Lower leg skin (tissue), 4 donors: ENCODE data around the gene WNT1. TPM values are rescaled to one million over a fixed set of nuclear protein-coding genes. Genes with fewer than 3 reads are reported as not detected.

Source experiments
- DNase-seq, 2 donors: peaks; one replicate each; pipeline ENCODE4 v3.0.0-alpha.2; 2019; ENCODE audit warnings: low spot score in 2 of 2
- H3K4me3 ChIP-seq: fragments of 200-600 bp; sonication (generic); 2 replicates; pipeline ENCODE4 v1.5.1; 2017; ENCODE audit warnings: mild to moderate bottlenecking, low read depth; ENCODE audit not compliant: poor library complexity, severe bottlenecking
- POLR2A ChIP-seq, 2 donors: fragments of 450-650 bp; IDR thresholded peaks; one replicate each; pipeline ENCODE4 v1.6.1; 2016 to 2017; ENCODE audit warnings: antibody characterized with exemption in 2 of 2, mild to moderate bottlenecking in 1 of 2, moderate library complexity in 1 of 2
- WGBS, 2 donors: methylation state at CpG; one replicate each; pipeline ENCODE4 v1.1.5; 2018; 5-methylcytosine and 5-hydroxymethylcytosine counted together
- intact Hi-C: fragments of 100-400 bp; cut with DNase I; formaldehyde crosslinking; loops from one replicate; pipeline ENCODE4 v1.15.0; 2023; ENCODE audit warnings: low total_unique reads
- total RNA-seq, 4 donors: library from RNA; depleted of rRNA; stranded (reverse); fragments of >200 nt; gene quantifications; one replicate each; pipeline ENCODE4 v1.1.0, GENCODE V29; 2016
- TF ChIP-seq, protein P1 (sequence below), 3 donors: fragments of 450-650 bp; IDR thresholded peaks; one replicate each; pipeline ENCODE4 v1.5.1; 2016; ENCODE audit warnings: antibody characterized with exemption in 3 of 3, mild to moderate bottlenecking in 3 of 3, moderate library complexity in 2 of 3

Gene WNT1
- total RNA-seq, 4 donors from 2014 or later: not detected

DNA sequence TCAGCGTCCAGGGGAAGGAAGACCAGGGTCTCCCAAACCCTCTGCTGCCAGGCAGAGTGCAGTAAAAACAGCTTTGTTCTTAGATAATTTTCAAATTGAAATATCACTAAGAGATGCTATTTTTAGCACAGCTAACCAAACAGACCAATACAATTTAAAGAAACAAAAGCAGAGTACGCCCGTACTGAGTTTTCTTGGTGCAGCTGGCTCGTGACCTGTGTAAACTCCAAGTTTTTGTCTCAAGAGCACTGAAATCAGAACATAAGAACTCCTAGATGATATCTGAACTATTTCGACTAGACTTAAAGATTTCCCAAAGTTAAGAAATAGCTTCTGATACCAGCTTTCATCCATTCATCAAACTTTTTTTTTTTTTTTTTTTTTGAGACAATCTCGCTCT lies 31.2 kb upstream of the WNT1 start:
- intact Hi-C loops: no loop called here
- TF ChIP-seq, protein P1, sequence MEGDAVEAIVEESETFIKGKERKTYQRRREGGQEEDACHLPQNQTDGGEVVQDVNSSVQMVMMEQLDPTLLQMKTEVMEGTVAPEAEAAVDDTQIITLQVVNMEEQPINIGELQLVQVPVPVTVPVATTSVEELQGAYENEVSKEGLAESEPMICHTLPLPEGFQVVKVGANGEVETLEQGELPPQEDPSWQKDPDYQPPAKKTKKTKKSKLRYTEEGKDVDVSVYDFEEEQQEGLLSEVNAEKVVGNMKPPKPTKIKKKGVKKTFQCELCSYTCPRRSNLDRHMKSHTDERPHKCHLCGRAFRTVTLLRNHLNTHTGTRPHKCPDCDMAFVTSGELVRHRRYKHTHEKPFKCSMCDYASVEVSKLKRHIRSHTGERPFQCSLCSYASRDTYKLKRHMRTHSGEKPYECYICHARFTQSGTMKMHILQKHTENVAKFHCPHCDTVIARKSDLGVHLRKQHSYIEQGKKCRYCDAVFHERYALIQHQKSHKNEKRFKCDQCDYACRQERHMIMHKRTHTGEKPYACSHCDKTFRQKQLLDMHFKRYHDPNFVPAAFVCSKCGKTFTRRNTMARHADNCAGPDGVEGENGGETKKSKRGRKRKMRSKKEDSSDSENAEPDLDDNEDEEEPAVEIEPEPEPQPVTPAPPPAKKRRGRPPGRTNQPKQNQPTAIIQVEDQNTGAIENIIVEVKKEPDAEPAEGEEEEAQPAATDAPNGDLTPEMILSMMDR (IDR thresholded peaks at IDR 0.05): no peak
- no peak for TF ChIP-seq POLR2A (IDR thresholded peaks at IDR 0.05)
- WGBS, 2 donors: 86 to 91% methylated on average over 6 of the region's 6 CpGs
- no peak overlapping the region for H3K4me3 ChIP-seq
- no peak for DNase-seq

DNA sequence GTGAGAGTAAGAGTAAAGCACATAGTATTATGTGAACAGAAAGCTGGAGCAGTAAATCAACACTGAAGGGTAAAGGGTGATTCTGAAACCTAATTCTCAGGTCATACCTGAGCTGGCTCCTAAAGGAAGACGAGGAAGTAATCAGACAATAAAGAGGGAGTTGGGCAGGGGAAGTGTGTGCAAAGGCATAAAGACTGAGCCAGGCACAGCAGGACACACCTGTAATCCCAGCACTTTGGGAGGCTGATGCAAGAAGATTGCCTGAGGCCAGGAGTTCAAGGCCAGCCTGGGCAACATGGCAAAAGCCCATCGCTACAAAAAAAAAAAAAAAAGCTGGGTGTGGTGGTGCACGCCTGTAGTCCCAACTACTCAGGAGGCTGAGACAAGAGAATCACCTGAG lies 30.4 kb upstream of the WNT1 start:
- no peak for DNase-seq
- TF ChIP-seq, protein P1 (IDR thresholded peaks at IDR 0.05): no peak
- TF ChIP-seq POLR2A (IDR thresholded peaks at IDR 0.05): no peak
- whole genome bisulfite sequencing, 2 donors: 60 to 72% methylated on average over 3 of the region's 3 CpGs
- intact Hi-C loops: no loop called here
- H3K4me3 ChIP-seq: no peak overlapping the region

GRCh38 chr12:48952691-48953090 lies 25.4 kb upstream of the WNT1 start:
- 84 to 95% methylated on average over 4 of the region's 4 CpGs for WGBS, 2 donors
- intact Hi-C loops: no loop called here
- no peak for TF ChIP-seq POLR2A (IDR thresholded peaks at IDR 0.05)
- TF ChIP-seq, protein P1 (IDR thresholded peaks at IDR 0.05): no peak
- H3K4me3 ChIP-seq: no peak overlapping the region
- no peak for DNase-seq

DNA sequence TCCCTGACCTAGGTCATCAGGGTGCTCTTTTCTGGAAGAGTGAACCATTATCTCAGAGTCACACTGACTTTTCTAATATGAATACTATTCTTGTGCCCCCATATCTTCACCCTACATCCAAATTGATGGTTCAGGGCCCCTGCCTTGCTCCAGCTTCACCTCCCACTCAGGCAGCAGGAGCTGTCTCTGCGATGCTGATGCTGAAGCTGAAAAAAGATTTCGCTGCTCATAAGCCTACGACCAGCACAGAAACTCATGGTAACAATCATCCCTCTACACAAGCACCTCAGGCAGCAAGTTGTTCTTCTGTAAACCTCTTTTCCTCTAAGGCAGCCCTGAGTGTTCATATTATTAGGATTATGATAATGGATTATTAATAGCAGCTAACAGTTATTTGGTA lies 24.1 kb upstream of the WNT1 start:
- no peak for TF ChIP-seq POLR2A (IDR thresholded peaks at IDR 0.05)
- TF ChIP-seq, protein P1 (IDR thresholded peaks at IDR 0.05): no peak
- WGBS, 2 donors: 93 to 99% methylated on average over 3 of the region's 3 CpGs
- H3K4me3 ChIP-seq: no peak overlapping the region
- no peak for DNase-seq
- intact Hi-C loops: no loop called here

DNA sequence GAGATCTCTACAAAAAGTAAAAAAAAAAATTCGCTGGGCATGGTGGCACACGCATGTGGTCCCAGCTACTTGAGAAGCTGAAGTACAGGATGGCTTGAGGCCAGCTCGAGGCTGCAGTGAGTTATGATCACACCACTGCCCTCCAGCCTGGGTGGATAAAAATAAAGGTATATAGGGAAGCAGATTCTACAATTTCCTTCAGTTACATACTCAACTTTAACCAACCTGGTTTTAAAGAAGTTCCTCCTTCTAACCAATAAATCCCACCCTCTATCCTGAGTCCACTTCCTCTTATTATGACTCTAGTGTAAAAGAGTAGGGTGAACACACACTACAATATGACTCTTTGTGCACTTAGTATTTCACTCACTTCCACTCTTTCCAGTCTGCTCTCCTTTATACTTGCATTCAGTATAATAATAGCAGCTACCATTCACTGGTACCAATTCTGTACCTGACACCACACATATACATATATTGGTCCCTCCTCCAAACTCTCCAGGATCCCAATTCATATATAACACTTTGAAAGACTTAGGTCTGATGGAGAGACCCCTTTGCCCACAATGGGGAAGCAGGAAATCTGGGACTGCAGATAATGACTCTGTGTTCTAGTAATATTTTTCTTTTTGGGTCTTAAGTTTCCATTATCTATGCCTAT lies 23.2 kb upstream of the WNT1 start:
- no peak overlapping the region for H3K4me3 ChIP-seq
- intact Hi-C loops: no loop called here
- TF ChIP-seq POLR2A (IDR thresholded peaks at IDR 0.05): no peak
- TF ChIP-seq, protein P1 (IDR thresholded peaks at IDR 0.05): no peak
- no peak for DNase-seq
- 54 to 68% methylated on average over 3 of the region's 3 CpGs for WGBS, 2 donors
